HG03045 (cell line): Measurements from ENCODE around the gene ARHGAP6.
A peak's percentile ranks its signal among the peaks of the same experiment; 100 is the strongest.

Experiments used
- ATAC-seq: cut with Tn5 transposase; IDR thresholded peaks from one replicate; pipeline ENCODE4 v1.9.1; 2021; ENCODE audit warnings: mild to moderate bottlenecking, moderate library complexity; ENCODE audit not compliant: unreplicated experiment

The ARHGAP6 gene

DNA sequence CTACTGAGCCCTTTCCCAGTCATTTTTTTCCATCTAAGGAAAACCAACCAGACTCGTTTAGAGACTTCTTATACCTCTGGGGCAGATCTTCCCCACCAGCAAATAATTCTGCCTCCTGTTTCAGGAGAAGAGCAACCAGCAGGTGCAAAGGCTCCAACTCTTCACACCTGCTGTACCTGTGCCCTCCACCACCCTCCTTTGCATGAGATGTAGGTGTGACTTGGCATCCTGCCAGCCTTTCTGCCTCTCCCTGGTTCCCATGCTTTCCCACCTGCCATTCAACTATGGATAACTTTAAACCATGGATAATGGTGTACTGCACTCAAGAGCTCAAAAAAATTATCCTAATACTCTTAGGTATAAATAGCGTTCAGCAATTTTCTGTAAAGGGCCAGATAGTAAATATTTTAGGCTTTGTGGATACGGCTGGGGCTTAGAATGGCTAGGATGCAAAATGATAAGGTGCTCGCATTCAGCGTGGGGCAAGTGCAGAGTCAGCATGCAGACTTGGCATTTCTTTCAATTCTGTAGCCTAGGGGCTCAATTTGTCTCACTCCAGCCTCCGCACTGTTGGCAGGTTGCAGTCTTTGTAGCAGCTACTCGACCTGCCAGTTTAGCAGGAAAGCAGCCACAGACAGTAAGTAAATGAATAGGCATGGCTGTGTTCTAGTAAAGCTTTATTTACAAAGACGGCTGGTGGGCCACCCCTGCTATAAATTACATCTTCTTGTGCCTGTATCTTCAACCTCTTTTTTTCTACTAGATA, 474.8 kb downstream of the ARHGAP6 start:
- ATAC-seq, result no peak

DNA sequence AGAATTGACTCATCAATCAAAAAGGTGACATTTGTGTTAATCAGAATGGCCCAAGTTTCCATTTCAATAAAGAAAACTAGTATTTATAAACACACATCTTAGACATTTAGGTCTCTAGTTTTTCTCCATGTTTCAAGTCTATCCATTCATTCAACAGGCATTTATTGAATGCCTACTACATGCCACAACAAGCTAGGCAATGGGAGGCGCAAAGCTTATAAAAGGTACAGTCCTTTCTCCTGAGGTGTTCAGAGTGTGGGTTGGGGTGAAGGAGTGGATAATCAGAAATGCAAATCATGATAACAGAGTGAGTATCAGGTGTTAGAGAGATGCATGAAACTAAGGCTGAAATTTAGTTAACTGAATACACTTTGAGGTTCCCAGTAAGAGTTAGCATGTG, 476.6 kb downstream of the ARHGAP6 start:
- no peak for ATAC-seq

DNA sequence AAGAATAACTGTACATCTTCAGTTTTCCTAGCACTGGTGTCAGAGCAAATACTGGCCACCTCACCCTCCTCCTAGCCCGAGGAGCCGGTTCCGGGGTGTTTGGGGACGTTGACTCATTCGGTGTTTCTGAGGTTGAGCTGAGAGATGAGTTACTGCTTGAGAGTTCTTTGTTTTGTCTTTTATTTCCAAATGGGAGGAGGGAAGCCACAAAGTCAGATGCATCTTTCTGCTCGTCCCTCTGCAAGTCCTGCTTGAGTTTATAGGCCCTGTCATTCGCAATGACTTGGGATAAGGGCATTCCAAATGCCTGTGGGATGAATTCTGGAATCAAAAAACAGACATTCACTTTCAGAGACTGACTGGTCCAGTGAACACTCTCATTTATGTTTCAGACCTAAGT, 477.1 kb downstream of the ARHGAP6 start:
- ATAC-seq, result no peak

DNA sequence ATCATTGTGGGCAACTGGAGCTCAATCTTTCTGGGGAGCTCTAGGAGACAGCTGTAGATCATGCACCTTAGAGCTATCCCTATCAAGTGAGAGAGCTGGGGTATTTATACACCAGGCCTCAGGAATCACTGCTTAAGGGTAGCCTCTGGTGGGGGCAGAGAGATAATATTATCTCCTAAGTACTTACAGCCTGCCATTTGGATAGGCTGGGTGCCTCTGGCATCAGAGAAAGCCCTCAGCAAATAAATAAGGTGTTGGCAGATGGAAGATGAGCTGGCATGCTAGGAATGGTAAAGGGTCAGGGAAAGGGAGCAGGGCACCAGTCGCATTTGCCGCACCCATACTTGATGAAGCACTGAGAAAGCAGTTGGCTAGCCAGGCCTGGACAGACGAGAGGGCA, 478.7 kb downstream of the ARHGAP6 start:
- no peak for ATAC-seq

DNA sequence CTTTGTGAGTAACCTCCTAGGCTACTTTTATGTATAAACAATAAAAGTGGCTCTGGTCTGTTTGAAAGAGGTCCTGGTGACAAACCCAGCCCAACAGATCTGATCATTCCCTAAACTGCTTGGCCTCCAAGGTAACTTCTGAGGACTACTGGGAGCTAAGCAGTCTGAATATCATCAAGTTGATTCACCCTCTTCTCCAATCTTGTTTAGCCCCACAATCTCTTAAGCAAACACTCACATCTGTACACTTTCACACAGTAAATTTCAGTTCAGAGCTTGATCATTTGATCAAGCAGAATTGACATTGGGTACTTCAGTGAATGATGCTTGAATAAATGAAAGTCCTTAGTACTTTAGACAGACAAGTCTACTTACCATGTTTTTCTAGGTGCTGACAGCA, 479.9 kb downstream of the ARHGAP6 start:
- ATAC-seq, result no peak

DNA sequence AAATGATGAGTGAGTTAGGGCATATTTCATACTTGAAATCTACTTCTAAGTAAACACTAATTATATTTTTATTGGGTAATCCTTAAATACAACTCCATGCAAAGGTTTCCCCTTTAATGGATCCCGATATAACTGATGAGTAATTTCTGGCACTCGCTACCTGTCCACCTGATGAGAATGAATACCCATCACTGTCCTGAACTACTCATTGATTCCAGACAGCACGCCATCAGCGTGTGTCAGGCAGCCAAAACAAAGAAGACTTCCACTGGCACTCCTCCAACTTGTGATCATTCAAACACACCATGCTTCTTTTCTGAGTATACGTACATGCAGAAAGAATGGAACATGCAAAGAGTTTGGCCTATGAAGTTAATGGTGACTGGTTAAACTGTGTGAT, 485.1 kb downstream of the ARHGAP6 start:
- no peak for ATAC-seq

DNA sequence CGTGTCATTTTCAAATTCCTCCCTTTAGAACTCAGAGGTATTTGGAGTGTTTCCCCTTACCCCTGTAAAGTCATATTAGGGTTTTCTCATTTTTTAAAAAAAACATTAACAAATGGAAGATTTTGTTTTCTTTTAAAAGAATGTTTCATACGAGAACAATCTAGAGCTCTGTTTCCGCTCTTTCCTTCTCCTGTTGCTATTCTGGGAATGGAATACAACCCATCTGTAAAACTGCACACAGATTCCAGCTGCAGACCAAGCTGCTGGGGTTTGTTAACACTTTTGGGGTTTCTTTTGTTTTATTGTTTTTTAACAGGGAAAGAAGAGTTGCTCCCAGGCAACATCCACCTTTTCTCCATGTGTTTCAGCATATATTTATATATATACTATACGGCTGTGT, 493.3 kb downstream of the ARHGAP6 start:
- ATAC-seq, result no peak

DNA sequence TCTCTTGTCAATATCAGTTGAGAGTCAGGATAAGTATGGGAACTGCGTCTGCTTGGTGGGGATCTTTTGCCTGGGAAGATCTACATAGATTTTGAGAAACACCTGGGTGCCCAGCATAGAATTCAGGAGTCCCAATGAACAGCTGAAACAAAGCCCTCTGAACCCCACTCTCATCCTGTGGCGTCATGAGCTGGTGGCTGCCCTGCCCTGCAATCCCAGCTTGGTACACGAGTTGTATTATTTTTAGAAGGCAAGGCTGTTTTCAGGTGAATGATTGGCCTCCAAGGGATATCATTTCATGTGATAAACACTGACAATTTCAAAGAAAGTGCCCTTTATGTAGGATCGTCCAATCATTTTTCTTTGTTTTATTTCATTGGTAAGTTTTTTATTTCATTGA, 493.8 kb downstream of the ARHGAP6 start:
- no peak for ATAC-seq

DNA sequence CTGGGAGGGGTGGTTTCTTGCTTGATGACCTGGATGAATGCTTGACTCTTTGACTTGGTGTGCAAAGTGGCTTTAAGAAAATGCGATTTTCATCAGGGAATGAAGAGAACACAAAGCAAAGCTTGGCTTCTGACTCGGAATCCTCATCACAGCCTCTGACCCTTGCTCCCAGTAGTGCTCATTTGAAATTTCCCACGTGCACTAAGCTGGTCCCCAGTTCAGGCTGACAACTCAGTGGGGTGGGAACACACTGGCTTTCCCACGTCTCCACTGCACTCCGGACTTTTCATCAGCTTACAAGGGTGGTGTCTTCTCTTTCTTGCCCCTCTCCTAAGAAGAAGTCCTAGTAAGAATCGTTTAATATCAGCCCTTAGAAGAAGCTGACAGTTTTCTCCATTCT, 501.3 kb downstream of the ARHGAP6 start:
- ATAC-seq, result no peak

DNA sequence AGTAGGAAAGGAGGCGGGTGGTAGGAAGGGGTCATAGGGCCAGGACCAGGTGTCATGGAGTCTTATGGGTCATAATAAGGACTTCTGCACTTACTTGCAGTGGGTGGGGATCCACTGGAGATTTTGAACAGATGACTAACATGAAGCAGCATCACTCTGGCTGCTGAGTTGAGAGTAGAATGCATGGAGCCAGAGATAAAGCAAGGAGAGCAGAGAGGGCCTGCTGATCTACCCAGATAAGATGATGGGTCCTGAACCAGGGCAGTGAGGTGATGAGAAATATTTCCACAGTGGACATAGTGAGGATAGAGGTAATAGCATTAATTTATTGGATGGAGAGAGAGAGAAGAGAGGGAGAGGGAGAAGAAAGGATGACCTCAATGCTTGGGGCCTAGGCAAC, 506.6 kb downstream of the ARHGAP6 start:
- no peak for ATAC-seq

DNA sequence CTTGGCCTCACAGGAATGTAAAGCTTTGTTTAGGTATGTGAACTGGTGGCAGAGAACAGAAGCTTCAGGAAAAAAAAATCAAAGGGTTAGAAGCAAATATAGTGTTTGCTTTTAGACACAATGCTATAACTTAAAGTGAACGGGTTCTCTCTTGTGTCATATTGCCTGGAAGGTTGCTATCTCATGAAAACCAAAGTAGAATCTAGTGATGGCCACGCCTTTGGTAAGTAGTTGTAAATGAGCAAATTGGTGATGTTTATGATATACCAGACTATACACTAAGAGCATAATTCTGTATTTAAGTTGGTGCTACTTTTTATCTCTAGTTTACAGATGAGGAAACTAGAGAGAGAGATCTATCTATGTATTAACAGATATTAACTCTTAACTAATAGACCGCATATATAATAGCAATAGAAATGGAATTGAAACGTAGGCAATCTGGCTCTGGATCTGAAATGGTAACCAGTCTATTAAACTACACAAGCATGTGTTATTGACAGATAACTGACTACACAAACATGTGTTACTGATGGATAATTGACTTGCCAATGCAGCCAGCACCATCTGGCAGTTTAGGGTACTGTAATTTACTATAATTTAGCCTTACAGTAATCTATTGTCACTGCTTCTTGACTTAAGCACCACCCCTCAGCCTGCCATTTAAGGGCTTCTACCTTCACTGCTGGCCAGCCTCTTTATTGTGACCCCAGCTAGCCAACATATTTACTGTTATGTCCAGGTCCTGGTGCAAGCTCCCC, 513.7 kb downstream of the ARHGAP6 start:
- no peak for ATAC-seq

DNA sequence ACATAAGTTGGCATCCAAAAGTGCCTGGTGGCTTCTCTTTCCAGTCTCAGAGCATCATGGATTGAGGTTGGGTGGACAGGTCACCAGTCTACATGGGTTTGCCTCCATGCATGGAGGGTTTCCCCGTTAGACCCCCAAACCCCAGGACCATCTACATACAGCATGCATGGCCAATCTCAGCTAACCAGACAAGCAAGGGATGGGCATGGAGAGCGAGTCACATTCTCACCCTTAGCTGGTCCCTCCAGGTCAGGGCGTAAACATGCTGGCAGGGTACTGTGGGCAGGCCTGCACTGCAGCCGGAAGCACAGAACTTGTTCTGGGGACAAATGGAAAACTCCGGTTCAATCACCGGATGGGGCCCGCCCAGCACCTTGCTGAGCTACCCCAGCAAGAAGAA, 517.3 kb downstream of the ARHGAP6 start:
- no peak for ATAC-seq

DNA sequence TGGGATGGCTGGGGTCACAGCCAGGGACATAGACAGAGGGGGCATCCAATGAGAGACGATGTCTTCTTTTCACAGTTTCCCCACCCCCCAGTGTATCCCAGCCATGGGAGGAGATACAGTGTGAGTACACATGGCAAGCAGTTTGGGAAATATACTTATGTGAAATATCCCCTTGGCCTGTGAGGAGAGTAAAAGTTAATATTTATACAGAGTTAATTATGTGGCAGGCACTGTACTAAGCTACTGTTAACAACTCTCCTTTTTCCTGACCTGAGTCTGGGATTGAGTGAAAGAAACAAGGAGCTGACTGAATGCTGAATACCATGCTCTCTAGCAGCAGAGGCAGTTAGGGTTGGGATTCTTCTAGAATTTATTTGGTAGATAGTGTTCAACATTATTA, 519.3 kb downstream of the ARHGAP6 start:
- ATAC-seq, result no peak

DNA sequence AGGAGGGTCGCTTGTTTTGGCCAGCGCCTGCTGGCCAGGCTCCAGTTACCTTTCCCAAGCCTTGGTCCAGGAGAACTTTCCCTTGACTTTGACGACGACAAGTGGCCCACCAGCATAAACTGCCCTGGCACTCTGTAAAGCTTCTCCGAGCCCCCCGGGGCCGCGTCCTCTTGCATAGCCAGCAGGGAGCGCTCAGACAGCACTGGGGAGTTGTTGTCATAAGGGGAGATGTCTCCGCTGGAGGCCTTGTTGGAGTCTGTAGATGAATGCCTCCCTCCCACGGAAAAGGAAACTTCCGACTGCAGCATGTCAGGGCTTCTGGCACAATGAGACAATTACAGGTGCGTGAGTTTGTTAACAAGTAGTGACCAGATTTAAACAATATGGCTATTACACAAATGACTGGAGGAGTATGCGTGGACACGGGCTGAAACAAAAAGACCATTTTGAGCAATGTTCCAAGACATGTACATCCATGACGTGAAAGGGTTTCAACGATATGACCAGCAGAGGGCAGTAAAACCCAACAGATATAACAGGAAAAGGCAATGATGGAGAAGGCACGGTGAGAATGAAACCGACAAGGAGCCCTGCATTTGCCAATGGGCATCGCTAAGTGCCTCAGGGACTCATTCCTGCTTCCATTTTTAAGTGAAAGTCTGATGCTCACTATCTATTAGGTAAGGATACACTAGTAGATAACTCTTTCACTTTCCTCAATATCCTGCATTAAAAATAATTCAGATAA, 521.6 kb downstream of the ARHGAP6 start:
- ATAC-seq, result peak; percentile 57

DNA sequence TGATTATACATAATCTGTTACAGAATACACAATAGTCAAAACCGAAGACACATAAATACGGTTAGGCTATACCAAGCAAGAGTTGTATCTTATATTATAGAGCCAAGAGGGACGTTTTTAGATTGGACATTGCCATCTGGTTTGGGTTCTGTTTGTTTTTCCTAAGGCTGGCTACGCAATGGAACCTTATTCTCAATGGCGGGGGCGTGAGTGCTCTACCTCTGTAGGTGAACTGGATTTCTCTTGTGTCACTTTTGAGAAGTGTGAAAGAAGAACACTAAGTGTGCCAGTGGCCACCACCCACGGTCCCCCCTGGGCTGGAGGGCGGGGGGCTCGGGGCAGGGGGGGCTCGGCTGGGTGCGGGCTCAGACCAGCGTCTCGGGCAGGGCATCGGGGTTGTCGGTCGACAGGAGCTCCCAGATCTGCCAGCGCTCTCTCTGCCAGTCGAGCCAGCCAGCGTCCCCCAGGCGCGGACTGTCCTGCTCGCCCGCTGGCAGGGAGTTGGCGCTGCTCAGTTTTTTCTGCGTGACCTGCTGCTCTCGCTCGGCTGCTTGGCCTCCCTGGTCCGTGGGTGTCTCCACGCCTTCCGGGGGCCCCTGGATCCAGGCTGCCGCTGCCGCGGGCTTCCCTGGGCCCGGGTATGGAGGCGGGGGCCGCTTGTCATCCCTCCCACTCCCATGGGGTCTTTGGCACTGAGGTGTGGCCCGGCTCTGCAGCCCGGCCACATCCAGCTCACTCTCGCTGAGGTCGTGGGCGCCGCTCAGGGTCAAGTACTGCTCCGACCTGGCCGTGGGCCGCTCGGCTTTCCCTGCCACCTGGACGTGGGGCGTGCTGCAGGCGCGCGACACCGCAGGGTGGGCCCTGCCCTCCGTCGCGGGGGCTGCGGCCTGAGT, 527.0 kb downstream of the ARHGAP6 start:
- ATAC-seq, result no peak

DNA sequence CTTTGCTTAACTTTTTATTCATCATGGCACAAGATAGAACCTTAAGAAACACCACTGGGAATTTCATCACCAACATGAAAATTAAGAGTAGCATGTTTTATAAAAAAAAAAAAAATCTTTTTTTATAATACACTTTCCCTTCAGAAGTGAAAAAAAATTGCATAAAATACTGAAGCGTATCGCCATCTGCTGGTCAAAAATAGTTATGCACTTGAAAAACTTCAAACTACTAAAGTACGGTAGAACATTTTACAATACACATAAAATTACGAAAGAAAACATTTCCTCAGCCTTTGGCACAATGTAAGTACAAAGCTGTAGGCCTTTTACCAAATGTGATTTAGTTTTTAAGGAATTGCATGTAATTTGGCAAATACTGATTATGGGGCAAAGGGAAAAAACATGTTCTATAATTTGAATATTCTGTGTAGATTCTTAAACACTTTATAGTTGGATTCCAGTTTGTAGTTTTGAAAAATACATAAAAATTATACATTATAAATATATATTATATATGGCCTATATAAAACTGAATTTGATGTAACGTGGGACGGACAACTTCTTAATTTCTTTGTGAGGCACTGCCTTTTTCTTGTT, 528.1 kb downstream of the ARHGAP6 start:
- ATAC-seq, result no peak

DNA sequence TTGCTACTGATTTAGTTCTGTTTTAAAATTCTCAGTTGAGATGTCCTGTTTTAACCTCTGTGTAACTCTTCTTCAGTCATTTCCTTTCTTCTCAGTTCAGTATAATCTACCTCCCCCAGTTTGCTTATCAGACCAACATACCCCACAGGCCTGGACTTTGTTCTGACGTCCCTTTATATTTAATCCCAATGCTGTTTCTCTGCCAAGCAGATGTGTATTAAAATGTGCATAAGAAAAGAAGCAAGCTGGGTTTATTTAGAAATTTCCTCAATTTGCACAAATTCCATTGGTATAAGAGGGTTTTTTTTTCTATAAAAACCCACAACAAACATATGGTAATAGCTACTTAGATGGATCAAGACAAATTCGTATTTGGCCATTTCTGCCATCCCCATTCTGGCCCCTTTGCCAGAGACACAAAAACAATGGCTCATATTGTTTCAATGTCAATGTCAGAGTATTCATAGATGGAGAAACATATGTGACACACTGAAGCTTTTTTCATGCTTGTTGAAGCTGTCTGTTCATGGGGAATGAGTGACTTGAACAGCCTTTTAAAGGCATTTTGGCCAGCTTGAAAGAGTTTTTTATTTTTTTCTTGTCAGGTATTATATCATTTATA, 530.0 kb downstream of the ARHGAP6 start:
- ATAC-seq, result no peak

DNA sequence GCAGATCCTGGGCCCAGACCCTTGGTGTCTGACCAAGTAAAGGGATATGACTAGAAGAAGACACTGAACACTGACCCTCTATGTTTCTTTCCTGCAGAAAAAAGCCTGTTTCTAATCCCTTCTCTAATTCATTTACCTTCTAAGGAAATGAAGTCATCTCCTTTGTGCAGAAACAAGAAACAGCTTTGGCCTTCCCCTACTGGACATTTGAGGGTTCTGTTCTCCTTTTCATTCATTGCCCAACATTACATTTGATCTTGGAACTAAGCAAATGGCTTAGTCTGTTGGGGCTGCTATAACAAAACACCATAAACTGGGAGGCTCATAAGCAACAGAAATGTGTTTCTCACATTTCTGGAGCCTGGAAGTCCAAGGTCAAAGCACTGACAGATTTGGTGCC, 534.6 kb downstream of the ARHGAP6 start:
- ATAC-seq, result no peak

DNA sequence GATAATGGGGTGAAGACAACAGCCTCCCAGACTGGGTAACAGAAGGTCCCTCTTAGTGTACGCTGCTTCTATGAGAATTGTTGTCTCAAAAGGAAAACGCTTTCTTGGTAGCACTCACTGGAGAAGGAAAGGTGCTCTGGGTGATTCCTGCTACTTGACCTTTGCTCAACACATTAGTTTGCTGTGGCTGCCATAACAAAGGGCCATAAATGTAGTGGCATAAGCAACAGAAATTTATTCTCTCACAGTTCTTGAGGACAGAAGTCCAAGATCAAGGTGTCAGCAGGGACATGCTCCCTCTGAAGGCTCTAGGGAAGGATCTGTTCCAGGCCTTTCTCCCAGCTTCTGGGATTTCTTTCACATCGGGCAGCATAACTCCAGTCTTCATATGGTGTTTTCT, 535.6 kb downstream of the ARHGAP6 start:
- no peak for ATAC-seq

DNA sequence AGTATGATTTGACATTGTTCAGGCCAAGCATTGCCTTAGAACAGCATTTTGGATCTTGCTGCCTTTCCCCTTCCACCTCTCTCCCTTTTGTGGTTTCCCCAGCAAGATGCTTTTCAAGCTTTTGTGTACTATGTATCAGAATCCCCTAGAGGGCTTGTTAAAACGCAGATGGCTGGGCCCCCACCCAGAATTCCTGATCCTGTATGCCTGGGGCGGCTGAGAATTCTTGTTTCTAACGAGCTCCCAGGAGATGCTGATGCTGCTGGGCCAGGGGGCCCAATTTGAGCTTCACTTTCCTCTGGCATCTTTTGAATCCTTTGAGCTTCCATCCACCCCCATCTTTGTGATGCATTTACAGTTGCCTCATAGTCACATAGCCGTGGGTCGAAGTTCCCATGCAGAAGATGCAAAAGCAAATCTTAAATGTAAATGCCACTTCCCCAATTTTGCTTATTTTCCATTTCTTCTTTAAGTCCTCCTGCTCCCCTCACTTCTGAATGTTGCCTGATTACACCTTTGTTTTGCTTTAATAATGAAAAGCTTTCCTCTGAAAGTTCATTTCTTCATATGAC, 536.1 kb downstream of the ARHGAP6 start:
- no peak for ATAC-seq
